ENCODE results near the gene ENPP4. TPM values are rescaled to one million over a fixed set of nuclear protein-coding genes. Genes with fewer than 3 reads are reported as not detected.

The ENPP4 gene
- total RNA-seq, 2 experiments from 2014 or later = 3.7 to 4.3 TPM

GRCh38 chr6:46097366-46097765 is 32.4 kb upstream of the ENPP4 start:
- H3K4me1 ChIP-seq (ENCODE audit: insufficient read depth, low read length) = no peaks in the 10 kb centered on the region
- H3K27ac Mint-ChIP-seq = no peak overlapping the region
- peaks cover 9% of the 10 kb centered on the region for H3K9me3 Mint-ChIP-seq
- H3K27ac ChIP-seq (ENCODE audit: low read depth in 1 of 2, low read length in 2 of 2) = no peak overlapping the region
- H3K36me3 ChIP-seq (ENCODE audit: insufficient read depth, low read length) = no peaks in the 10 kb centered on the region
- H3K4me1 Mint-ChIP-seq (ENCODE audit: low read depth) = no peaks in the 10 kb centered on the region
- peaks cover 7% of the 10 kb centered on the region for H3K36me3 Mint-ChIP-seq (ENCODE audit: low read depth)
- H3K9me3 ChIP-seq (ENCODE audit: control insufficient read depth in 1 of 2, insufficient read depth in 1 of 2, low read length in 2 of 2) = peaks cover 9 to 17% of the 10 kb centered on the region in 2 experiments
- CTCF ChIA-PET = no interaction called here
- no peak for TF ChIP-seq CTCF (IDR thresholded peaks at IDR 0.05)
- no peak overlapping the region for H3K4me3 ChIP-seq (ENCODE audit: low read length)
- intact Hi-C loops (cut with DNase I, micrococcal nuclease) = no loop called here
- POLR2A ChIA-PET = no interaction called here
- H3K27me3 Mint-ChIP-seq = peaks cover 15% of the 10 kb centered on the region
- ATAC-seq (ENCODE audit: poor library complexity) = no peak
- DNase-seq = no peak
- no peak overlapping the region for H3K4me3 Mint-ChIP-seq
- no peaks in the 10 kb centered on the region for H3K27me3 ChIP-seq (ENCODE audit: control insufficient read depth in 1 of 2, insufficient read depth in 2 of 2, low read length in 2 of 2)

DNA sequence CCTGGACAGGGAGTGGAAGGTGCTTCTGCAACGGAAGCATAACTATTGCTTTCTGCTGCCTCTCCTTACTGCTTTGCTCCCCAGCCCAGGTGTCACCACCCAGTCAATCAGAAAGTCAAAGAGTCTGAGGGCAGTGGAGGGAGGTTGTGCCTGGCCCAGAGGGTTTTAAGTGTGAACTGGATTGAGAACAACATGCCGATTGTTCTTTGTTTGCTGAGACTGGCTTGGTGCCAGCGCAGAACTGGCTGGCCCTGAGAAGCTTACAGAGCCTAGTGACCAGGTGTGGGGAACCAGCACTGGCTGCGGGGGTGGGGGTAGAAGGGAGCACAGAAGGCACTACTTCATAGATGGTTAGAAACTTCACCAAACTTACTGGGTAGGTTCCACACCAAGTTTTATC is 31.1 kb upstream of the ENPP4 start:
- H3K4me1 ChIP-seq (ENCODE audit: insufficient read depth, low read length) = no peaks in the 10 kb centered on the region
- H3K4me3 Mint-ChIP-seq = no peak overlapping the region
- H3K36me3 ChIP-seq (ENCODE audit: insufficient read depth, low read length) = no peaks in the 10 kb centered on the region
- H3K27ac ChIP-seq (ENCODE audit: low read depth in 1 of 2, low read length in 2 of 2) = no peak overlapping the region
- no peak for DNase-seq
- intact Hi-C loops (cut with DNase I, micrococcal nuclease) = no loop called here
- H3K27me3 Mint-ChIP-seq = peaks cover 5% of the 10 kb centered on the region
- no peak for ATAC-seq (ENCODE audit: poor library complexity)
- H3K27me3 ChIP-seq (ENCODE audit: control insufficient read depth in 1 of 2, insufficient read depth in 2 of 2, low read length in 2 of 2) = no peaks in the 10 kb centered on the region
- H3K9me3 Mint-ChIP-seq = peaks cover 9% of the 10 kb centered on the region
- H3K4me1 Mint-ChIP-seq (ENCODE audit: low read depth) = no peaks in the 10 kb centered on the region
- H3K27ac Mint-ChIP-seq = no peak overlapping the region
- CTCF ChIA-PET = interaction anchor here (0.6 kb wide), 1 partner anchor 13 kb away, joined by 3 read pairs; no protein-coding TSS in a partner anchor
- H3K36me3 Mint-ChIP-seq (ENCODE audit: low read depth) = peaks cover 7% of the 10 kb centered on the region
- no peak for TF ChIP-seq CTCF (IDR thresholded peaks at IDR 0.05)
- H3K9me3 ChIP-seq (ENCODE audit: control insufficient read depth in 1 of 2, insufficient read depth in 1 of 2, low read length in 2 of 2) = peaks cover 9 to 17% of the 10 kb centered on the region in 2 experiments
- no peak overlapping the region for H3K4me3 ChIP-seq (ENCODE audit: low read length)
- POLR2A ChIA-PET = no interaction called here

GRCh38 chr6:46099952-46100351 is 29.8 kb upstream of the ENPP4 start:
- Histone ChIP-seq H3K27ac (ENCODE audit: low read depth in 1 of 2, low read length in 2 of 2) (no peak overlapping the region), H3K9me3 (ENCODE audit: control insufficient read depth in 1 of 2, insufficient read depth in 1 of 2, low read length in 2 of 2) (peaks cover 3 to 12% of the 10 kb centered on the region in 2 experiments), H3K4me3 (ENCODE audit: low read length) (no peak overlapping the region), H3K36me3 (ENCODE audit: insufficient read depth, low read length) (no peaks in the 10 kb centered on the region), H3K4me1 (ENCODE audit: insufficient read depth, low read length) (no peaks in the 10 kb centered on the region), H3K27me3 (ENCODE audit: control insufficient read depth in 1 of 2, insufficient read depth in 2 of 2, low read length in 2 of 2) (no peaks in the 10 kb centered on the region)
- peaks cover 7% of the 10 kb centered on the region for H3K36me3 Mint-ChIP-seq (ENCODE audit: low read depth)
- DNase-seq = no peak
- no peak overlapping the region for H3K4me3 Mint-ChIP-seq
- CTCF ChIA-PET = no interaction called here
- no peak overlapping the region for H3K27ac Mint-ChIP-seq
- TF ChIP-seq CTCF (IDR thresholded peaks at IDR 0.05) = no peak
- H3K4me1 Mint-ChIP-seq (ENCODE audit: low read depth) = peaks cover 5% of the 10 kb centered on the region
- POLR2A ChIA-PET = no interaction called here
- no peaks in the 10 kb centered on the region for H3K27me3 Mint-ChIP-seq
- H3K9me3 Mint-ChIP-seq = peaks cover 7% of the 10 kb centered on the region
- no peak for ATAC-seq (ENCODE audit: poor library complexity)
- intact Hi-C loops (cut with DNase I, micrococcal nuclease) = no loop called here

All from CD4-positive, alpha-beta T cell (primary cell).